Measurements from ENCODE around the gene CPHXL.

CPHXL gene

GRCh38 chr16:75679366-75679765 lies 46.9 kb downstream of the CPHXL start:
- no peak for TF ChIP-seq CTCF (IDR thresholded peaks at IDR 0.05; ENCODE audit: low read depth, low read length)
- DNase-seq (ENCODE audit: extremely low read depth, low read depth) = no peak

GRCh38 chr16:75676909-75677308 lies 49.4 kb downstream of the CPHXL start, which contains the start of gene CPHXL2:
TSS of gene CPHXL2 (minus strand) at chr16:75677009. CDS start at chr16:75676999, 10 bp downstream.
- no peak for TF ChIP-seq CTCF (IDR thresholded peaks at IDR 0.05; ENCODE audit: low read depth, low read length)
- DNase-seq (ENCODE audit: extremely low read depth, low read depth) = no peak

GRCh38 chr16:75667503-75667902 lies 58.8 kb downstream of the CPHXL start:
- DNase-seq (ENCODE audit: extremely low read depth, low read depth) = no peak
- no peak for TF ChIP-seq CTCF (IDR thresholded peaks at IDR 0.05; ENCODE audit: low read depth, low read length)
